Heart right ventricle (tissue), 16 donors: ENCODE measurements around the gene LSS. TPM values are rescaled to one million over a fixed set of nuclear protein-coding genes. Genes with fewer than 3 reads are reported as not detected.

Experiments used
- ATAC-seq, 8 donors: fragments of 200-7000 bp; cut with Tn5 transposase; one replicate each; pipeline ENCODE4 v1.9.1; 2020; ENCODE audit warnings: mild to moderate bottlenecking in 8 of 8, moderate library complexity in 8 of 8, moderate number of reproducible peaks in 1 of 8
- DNase-seq, 2 donors: peaks; one replicate each; pipeline ENCODE4 v3.0.0-alpha.2; 2020
- H3K27ac ChIP-seq, 10 donors: fragments of 200-600 bp; sonication (generic) in 2 of 10; one replicate each; pipeline versions ENCODE4 v1.5.0 to v1.8.0; 2020 to 2022; ENCODE audit warnings: mild to moderate bottlenecking in 3 of 10
- H3K27me3 ChIP-seq, 7 donors: fragments of 200-600 bp; one replicate each; pipeline ENCODE4 v1.8.0; 2021 to 2022; ENCODE audit warnings: mild to moderate bottlenecking in 2 of 7
- H3K36me3 ChIP-seq, 9 donors: fragments of 200-600 bp; sonication (generic) in 1 of 9; one replicate each; pipeline versions ENCODE4 v1.5.0 to v1.8.0; 2020 to 2022; ENCODE audit warnings: mild to moderate bottlenecking in 2 of 9
- H3K4me1 ChIP-seq, 9 donors: fragments of 200-600 bp; sonication (generic) in 1 of 9; one replicate each; pipeline versions ENCODE4 v1.5.0 to v1.8.0; 2020 to 2022; ENCODE audit warnings: mild to moderate bottlenecking in 4 of 9
- H3K4me3 ChIP-seq, 10 donors: fragments of 200-600 bp; sonication (generic) in 2 of 10; one replicate each; pipeline versions ENCODE4 v1.5.0 to v1.8.0; 2020 to 2022; ENCODE audit warnings: mild to moderate bottlenecking in 7 of 10, moderate library complexity in 2 of 10
- H3K9me3 ChIP-seq, 11 donors: fragments of 200-600 bp in 10 of 11; sonication (generic) in 2 of 11; one replicate each; pipeline versions ENCODE4 v1.5.0 to v1.8.0; 2013 to 2022; ENCODE audit warnings: mild to moderate bottlenecking in 2 of 11, control low read depth in 1 of 11, moderate library complexity in 1 of 11
- WGBS, 2 donors: extraction: QIAGEN DNeasy Blood & Tissue Kit; methylation state at CpG; one replicate each; pipeline ENCODE4 v1.1.7; 2013; ENCODE audit warnings: inconsistent platforms in 1 of 2; 5-methylcytosine and 5-hydroxymethylcytosine counted together
- intact Hi-C, 10 donors: fragments of 100-400 bp; cut with DNase I; formaldehyde crosslinking; loops; one replicate each; pipeline versions ENCODE4 v1.11.1 to v1.14.2; 2022
- polyA plus RNA-seq, 2 donors: library from polyadenylated mRNA; stranded (reverse); fragments of 200-250 nt; gene quantifications; one replicate each; pipeline ENCODE4 v1.2.3, GENCODE V29; 2013
- total RNA-seq, 10 donors: library from RNA; stranded (reverse); fragmentation: NEBNext Ultra II Directional in 3 of 10; extraction: Animal tissue kit (Norgen Biotek cat#: 25700) in 3 of 10; gene quantifications; one replicate each; pipeline versions ENCODE4 v1.2.1 to v1.2.4, GENCODE V29; 2021 to 2023
- TF ChIP-seq, protein P1 (sequence below), 9 donors: fragments of 200-600 bp; sonication (generic) in 2 of 9; IDR thresholded peaks; one replicate each; pipeline versions ENCODE4 v1.5.0 to v1.8.0; 2021 to 2022; ENCODE audit warnings: antibody characterized with exemption in 9 of 9, mild to moderate bottlenecking in 5 of 9, moderate library complexity in 1 of 9
- donor health status: Arrhythmogenic right ventricular cardiomyopathy.
- donor health status: ischemic (EF 13 %, LVEDD 7.1; RV severe dilation, severe dysfunction).
- donor health status: healthy with polysubstance abuse.
- donor health status: DM: no; HTN: yes; CAD: no.
- donor health status: DM: no; HTN: no; CAD: no.
- donor health status: ischemic (EF 25% LVEDD 6.9; RV normal size, moderate dysfunction).
- donor health status: ischemic (EF 25% LVEDD 5.7; RV mildly dilated, moderate dysfunction).
- donor health status: healthy.
- donor health status: DM: yes; HTN: yes; CAD: no.
- donor health status: Ischemic cardiomyopathy.
- donor health status: ischemic (EF 35%, LVEDD 5.7; RV mildly dilated, moderate dysfunction).
- donor health status: nonischemic (EF 11% LVEDD 7.7; RV severe dilation, severe dysfunction).
- donor health status: DM: yes; HTN: yes; CAD: no.
- donor health status: PGD.
- donor health status: ischemic (EF 29% LVEDD 5.4; RV normal size, mild dysfunction).
- donor health status: nonischemic (EF 23%, LVEDD 6.1; RV moderate dilation, normal function).

Gene LSS
- total and polyA plus RNA-seq, 12 donors, result 22.5 to 74.7 (median 40.7) TPM

DNA sequence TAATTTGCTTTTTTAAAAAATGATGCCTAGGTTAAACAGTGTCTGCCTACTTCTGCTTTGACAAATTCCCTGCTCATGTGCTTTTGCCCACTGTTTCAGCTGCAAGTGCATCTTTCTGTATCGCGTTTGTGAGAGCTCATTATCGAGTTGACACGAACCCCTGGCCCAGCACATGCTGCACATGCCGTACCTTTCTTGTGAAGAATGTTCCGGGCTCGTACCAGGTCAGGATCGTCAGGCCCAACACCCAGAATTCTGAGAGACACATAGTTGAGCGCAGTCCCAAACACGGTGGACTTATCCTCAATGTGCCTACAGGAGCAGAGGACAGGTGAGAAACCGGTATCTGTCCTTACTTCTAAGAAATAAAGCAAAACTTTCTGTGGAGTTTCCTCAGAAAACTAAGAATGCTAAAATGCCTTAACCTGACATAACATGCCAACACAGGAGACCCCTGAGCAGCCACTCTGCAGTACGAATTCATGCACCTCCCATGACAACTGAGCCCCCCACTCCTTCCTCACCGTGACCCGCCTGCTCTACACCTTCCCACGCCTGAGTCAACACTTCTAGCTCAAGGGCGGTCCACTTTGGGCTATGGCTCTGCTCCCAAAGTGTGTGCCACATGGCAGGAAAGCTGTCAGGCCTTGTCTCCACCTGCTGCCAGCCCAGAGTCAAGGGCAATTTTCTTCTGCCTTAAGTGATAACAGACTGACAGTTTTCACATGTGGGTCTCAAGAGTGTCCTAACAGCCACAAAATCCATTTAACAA lies 6.7 kb downstream of the LSS start:
- WGBS, 2 donors, result 74 to 76% methylated on average over 16 of the region's 16 CpGs
- DNase-seq (peak in 1 of 2 donors; percentile 38), ATAC-seq (peak; percentile 64 to 86 (median 79))
- Histone ChIP-seq H3K9me3 (no peaks in the 10 kb centered on the region), H3K27me3 (no peaks in the 10 kb centered on the region), H3K36me3 (peaks cover 0 to 57% (median 8%) of the 10 kb centered on the region in 9 donors), H3K27ac (peak overlapping the region in 3 of 10 donors; percentile 16 to 32 (median 30)), H3K4me1 (peaks cover 0 to 52% (median 34%) of the 10 kb centered on the region in 9 donors), H3K4me3 (no peak overlapping the region)
- TF ChIP-seq, protein P1, sequence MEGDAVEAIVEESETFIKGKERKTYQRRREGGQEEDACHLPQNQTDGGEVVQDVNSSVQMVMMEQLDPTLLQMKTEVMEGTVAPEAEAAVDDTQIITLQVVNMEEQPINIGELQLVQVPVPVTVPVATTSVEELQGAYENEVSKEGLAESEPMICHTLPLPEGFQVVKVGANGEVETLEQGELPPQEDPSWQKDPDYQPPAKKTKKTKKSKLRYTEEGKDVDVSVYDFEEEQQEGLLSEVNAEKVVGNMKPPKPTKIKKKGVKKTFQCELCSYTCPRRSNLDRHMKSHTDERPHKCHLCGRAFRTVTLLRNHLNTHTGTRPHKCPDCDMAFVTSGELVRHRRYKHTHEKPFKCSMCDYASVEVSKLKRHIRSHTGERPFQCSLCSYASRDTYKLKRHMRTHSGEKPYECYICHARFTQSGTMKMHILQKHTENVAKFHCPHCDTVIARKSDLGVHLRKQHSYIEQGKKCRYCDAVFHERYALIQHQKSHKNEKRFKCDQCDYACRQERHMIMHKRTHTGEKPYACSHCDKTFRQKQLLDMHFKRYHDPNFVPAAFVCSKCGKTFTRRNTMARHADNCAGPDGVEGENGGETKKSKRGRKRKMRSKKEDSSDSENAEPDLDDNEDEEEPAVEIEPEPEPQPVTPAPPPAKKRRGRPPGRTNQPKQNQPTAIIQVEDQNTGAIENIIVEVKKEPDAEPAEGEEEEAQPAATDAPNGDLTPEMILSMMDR (IDR thresholded peaks at IDR 0.05), result peak in 1 of 9 donors; percentile 22
- intact Hi-C loops, result loop anchor here in 2 of 10 donors (5.0 to 10.0 kb wide), 2 partner anchors 63 to 250 kb away; partner anchors contain the start of genes MCM3AP (in 1 of the 2) and YBEY (in 1 of the 2)

GRCh38 chr21:46220847-46221246 lies 7.7 kb downstream of the LSS start:
- intact Hi-C loops, result loop anchor here in 2 of 10 donors (5.0 to 10.0 kb wide), 2 partner anchors 64 to 249 kb away; partner anchors contain the start of genes MCM3AP (in 1 of the 2) and YBEY (in 1 of the 2)
- H3K4me1 ChIP-seq, result peaks cover 0 to 42% (median 24%) of the 10 kb centered on the region in 9 donors
- peaks cover 0 to 67% (median 16%) of the 10 kb centered on the region in 9 donors for H3K36me3 ChIP-seq
- DNase-seq (no peak), ATAC-seq (no peak)
- no peaks in the 10 kb centered on the region for H3K27me3 ChIP-seq
- TF ChIP-seq, protein P1 (IDR thresholded peaks at IDR 0.05), result no peak
- WGBS, 2 donors, result 93 to 94% methylated on average over 8 of the region's 8 CpGs
- no peaks in the 10 kb centered on the region for H3K9me3 ChIP-seq
- H3K4me3 ChIP-seq, result no peak overlapping the region
- no peak overlapping the region for H3K27ac ChIP-seq

DNA sequence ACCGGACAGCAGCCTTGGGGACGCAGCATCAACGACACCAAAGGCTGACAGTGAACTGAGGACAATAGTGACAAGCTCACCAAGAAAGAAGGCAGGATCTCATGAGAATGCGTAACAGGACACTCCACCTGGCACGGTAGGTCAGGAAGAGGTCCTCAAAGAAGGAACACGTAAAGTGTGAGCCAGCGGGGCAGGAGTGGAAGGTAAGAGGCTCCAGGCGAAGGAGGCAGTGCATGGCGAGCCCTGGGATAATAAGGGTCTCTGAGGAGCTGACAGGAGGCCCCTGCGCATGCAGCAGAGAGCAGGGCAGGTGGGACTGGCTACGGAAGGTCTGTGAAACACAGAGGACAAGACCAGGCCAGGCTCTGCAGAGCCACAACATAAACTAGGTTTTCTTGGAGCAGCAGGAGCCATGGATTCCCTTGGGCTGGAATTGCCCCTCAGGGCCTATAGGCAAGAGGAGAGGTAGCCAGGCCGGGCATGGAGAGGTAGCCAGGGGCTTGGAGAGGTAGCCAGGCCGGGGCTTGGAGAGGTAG lies 8.2 kb downstream of the LSS start:
- intact Hi-C loops, result loop anchor here in 2 of 10 donors (5.0 to 10.0 kb wide), 2 partner anchors 64 to 248 kb away; partner anchors contain the start of genes MCM3AP (in 1 of the 2) and YBEY (in 1 of the 2)
- H3K4me3 ChIP-seq, result no peak overlapping the region
- TF ChIP-seq, protein P1 (IDR thresholded peaks at IDR 0.05), result no peak
- H3K27ac ChIP-seq, result no peak overlapping the region
- ATAC-seq, result no peak
- H3K27me3 ChIP-seq, result no peaks in the 10 kb centered on the region
- H3K36me3 ChIP-seq, result peaks cover 0 to 72% (median 17%) of the 10 kb centered on the region in 9 donors
- no peak for DNase-seq
- WGBS, 2 donors, result 86 to 90% methylated on average over 13 of the region's 13 CpGs
- H3K4me1 ChIP-seq, result peaks cover 0 to 37% (median 21%) of the 10 kb centered on the region in 9 donors
- no peaks in the 10 kb centered on the region for H3K9me3 ChIP-seq

DNA sequence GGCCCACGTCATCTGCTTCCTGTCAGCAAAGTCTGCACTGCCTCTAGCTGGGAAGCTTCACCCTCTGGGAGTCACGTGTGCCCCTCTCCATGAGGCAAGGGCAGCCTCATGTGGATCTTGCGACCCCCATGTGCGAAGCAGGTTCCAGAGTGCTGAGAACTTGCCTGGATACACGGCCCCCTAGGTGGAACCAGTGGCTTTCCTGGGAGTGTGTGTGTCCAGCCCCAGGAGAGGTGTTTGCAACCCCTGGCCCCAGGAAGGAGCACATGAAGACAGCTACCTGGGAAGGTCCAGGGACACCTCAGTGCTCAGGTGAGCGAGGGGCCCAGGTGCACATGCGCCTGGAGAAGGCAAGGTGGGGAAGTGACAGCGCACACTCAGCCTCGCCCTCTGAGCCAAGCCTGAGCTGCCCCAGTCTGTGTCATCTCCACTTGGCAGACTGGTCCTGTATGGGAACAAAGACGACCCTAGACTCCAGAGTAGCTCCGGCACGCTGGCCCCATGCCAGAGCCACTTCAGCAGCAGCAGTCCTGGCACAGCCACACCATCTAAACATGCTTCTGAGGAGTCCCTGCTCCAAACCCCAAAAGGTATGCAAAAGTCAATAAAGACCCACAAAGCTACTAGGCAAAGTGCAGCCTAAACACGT lies 8.9 kb downstream of the LSS start:
- intact Hi-C loops, result loop anchor here in 4 of 10 donors (5.0 to 10.0 kb wide), 3 partner anchors 65 to 247 kb away; partner anchors contain the start of genes FTCD (in 2 of the 4), MCM3AP (in 1 of the 4) and YBEY (in 1 of the 4)
- ATAC-seq, result peak in 5 of 8 donors; percentile 6 to 33 (median 30)
- peak in 1 of 2 donors; percentile 65 for DNase-seq

More for the DNA sequence above, 8.9 kb downstream of the LSS start:
- H3K4me3 ChIP-seq, result no peak overlapping the region
- H3K27me3 ChIP-seq, result no peaks in the 10 kb centered on the region
- H3K9me3 ChIP-seq, result no peaks in the 10 kb centered on the region
- TF ChIP-seq, protein P1 (IDR thresholded peaks at IDR 0.05), result no peak
- peaks cover 0 to 78% (median 17%) of the 10 kb centered on the region in 9 donors for H3K36me3 ChIP-seq
- WGBS, 2 donors, result 65 to 71% methylated on average over 13 of the region's 13 CpGs
- H3K4me1 ChIP-seq, result peaks cover 0 to 33% (median 20%) of the 10 kb centered on the region in 9 donors
- no peak overlapping the region for H3K27ac ChIP-seq
